GM12878 (cell line): ENCODE results near the gene ABCC9. TPM values are rescaled to one million over a fixed set of nuclear protein-coding genes. Genes with fewer than 3 reads are reported as not detected.

Experiments used
- ATAC-seq: fragments of 200-7000 bp; cut with Tn5 transposase; 3 replicates; pipeline ENCODE4 v1.9.1; 2020; ENCODE audit warnings: mild to moderate bottlenecking, moderate library complexity
- BruUV-seq: library from RNA; stranded (reverse); fragments of 400-500 nt; replicated peaks from 2 replicates; lab custom pipeline; 2021; lab: Mats Ljungman, UMichigan
- CTCF ChIA-PET: fragments of 300-600 bp; sonication (Branson Sonifier 250); formaldehyde crosslinking; extraction: SDS; loops from one replicate; lab custom pipeline; 2021; ENCODE audit warnings: inconsistent platforms; lab: Yijun Ruan, JAX
- POLR2A ChIA-PET: fragments of 350-600 bp; formaldehyde crosslinking; extraction: SDS; loops from one replicate; lab custom pipeline; 2021; ENCODE audit warnings: inconsistent platforms; lab: Charles Lee
- RAD21 ChIA-PET: fragments of 300-600 bp; sonication (Branson Sonifier 250); formaldehyde crosslinking; loops from one replicate; lab custom pipeline; 2023; ENCODE audit warnings: antibody characterized with exemption; ENCODE audit not compliant: unreplicated experiment; lab: Charles Lee
- SMC1A ChIA-PET: fragments of 300-600 bp; sonication (Branson Sonifier 250); formaldehyde crosslinking; loops from one replicate; lab custom pipeline; 2023; ENCODE audit not compliant: unreplicated experiment, uncharacterized antibody; lab: Charles Lee
- DNase-seq: peaks from one replicate; pipeline ENCODE4 v3.0.0-alpha.2; 2011; ENCODE audit warnings: low read depth, low spot score
- FAIRE-seq: peaks from 3 replicates; lab custom pipeline; 2011; peaks lifted over from hg19 to GRCh38; lab: Jason Lieb, UNC
- H2AFZ ChIP-seq: 2 replicates; pipeline ENCODE4 v1.6.0; 2011; ENCODE audit warnings: low read depth, low read length, control low read depth; ENCODE audit not compliant: control insufficient read depth
- H3K27ac ChIP-seq: 2 replicates; pipeline ENCODE4 v1.5.1; 2011; ENCODE audit warnings: control low read depth; ENCODE audit not compliant: control insufficient read depth, insufficient read depth
- H3K27me3 ChIP-seq, 2 experiments: replicated peaks in 1 of 2; 2 replicates each; pipeline versions ENCODE4 v1.6.0 to v1.6.1; 2011; ENCODE audit warnings: low read length in 1 of 2; ENCODE audit not compliant: control insufficient read depth in 2 of 2, insufficient read depth in 2 of 2
- H3K36me3 ChIP-seq, 2 experiments: 2 replicates each; pipeline ENCODE4 v1.5.1; 2011; ENCODE audit warnings: low read length in 1 of 2; ENCODE audit not compliant: control insufficient read depth in 2 of 2, insufficient read depth in 2 of 2
- H3K4me1 ChIP-seq: 2 replicates; pipeline ENCODE4 v1.6.1; 2011; ENCODE audit warnings: mild to moderate bottlenecking, low read length, moderate library complexity, mixed read lengths; ENCODE audit not compliant: control insufficient read depth, insufficient read depth
- H3K4me2 ChIP-seq: 2 replicates; pipeline ENCODE4 v1.6.0; 2011; ENCODE audit warnings: control low read depth; ENCODE audit not compliant: control insufficient read depth, insufficient read depth
- H3K4me3 ChIP-seq: fragments of 200-600 bp; sonication (generic); 2 replicates; pipeline ENCODE4 v1.5.1; 2016
- H3K79me2 ChIP-seq: 2 replicates; pipeline ENCODE4 v1.6.0; 2011; ENCODE audit warnings: low read length; ENCODE audit not compliant: control insufficient read depth, insufficient read depth
- H3K9ac ChIP-seq: 2 replicates; pipeline ENCODE4 v1.8.0; 2011; ENCODE audit warnings: low read length, control low read depth, mixed read lengths; ENCODE audit not compliant: control insufficient read depth, insufficient read depth
- H3K9me3 ChIP-seq: replicated peaks from 3 replicates; pipeline ENCODE4 v1.5.1; 2011; ENCODE audit warnings: mild to moderate bottlenecking, low read length; ENCODE audit not compliant: control insufficient read depth, insufficient read depth
- H4K20me1 ChIP-seq: 2 replicates; pipeline ENCODE4 v1.6.0; 2011; ENCODE audit not compliant: control insufficient read depth, insufficient read depth
- BRCA1 ChIP-seq: IDR thresholded peaks from 2 replicates; pipeline ENCODE4 v1.6.1; 2011; ENCODE audit warnings: low read depth, low read length, improper control_type of control experiment
- CHD4 ChIP-seq: fragments of 200-600 bp; sonication (generic); IDR thresholded peaks from 2 replicates; pipeline ENCODE4 v1.6.1; 2016; ENCODE audit warnings: mild to moderate bottlenecking
- CREB1 ChIP-seq: IDR thresholded peaks from 2 replicates; pipeline ENCODE4 v1.6.1; 2012; ENCODE audit warnings: low read depth, mild to moderate bottlenecking, inconsistent platforms
- IKZF2 ChIP-seq, 2 experiments: fragments of 450-650 bp; IDR thresholded peaks; 2 replicates each; pipeline ENCODE4 v1.6.1; 2017; ENCODE audit warnings: mild to moderate bottlenecking in 2 of 2, moderate library complexity in 2 of 2
- IRF3 ChIP-seq: fragments of 450-650 bp; IDR thresholded peaks from 2 replicates; pipeline ENCODE4 v1.6.1; 2014; ENCODE audit warnings: mild to moderate bottlenecking
- MTA3 ChIP-seq: IDR thresholded peaks from 2 replicates; pipeline ENCODE4 v1.6.1; 2012; ENCODE audit warnings: low read length, inconsistent platforms, borderline replicate concordance
- NFIC ChIP-seq: IDR thresholded peaks from 2 replicates; pipeline ENCODE4 v1.6.1; 2012; ENCODE audit warnings: low read depth, mild to moderate bottlenecking, inconsistent platforms, low read length, moderate library complexity
- PRDM15 ChIP-seq: fragments of 450-650 bp; formaldehyde crosslinking; IDR thresholded peaks from 2 replicates; pipeline ENCODE4 v1.4.0; 2020; ENCODE audit warnings: mild to moderate bottlenecking, moderate library complexity
- YY1 ChIP-seq: IDR thresholded peaks from 2 replicates; pipeline ENCODE4 v1.6.1; 2011; ENCODE audit warnings: low read depth, mild to moderate bottlenecking, low read length
- in situ Hi-C: fragments of 300-500 bp; cut with MboI; formaldehyde crosslinking; loops from 9 replicates; pipeline ENCODE4 v1.14.3; 2018; ENCODE audit warnings: mixed read lengths
- intact Hi-C: fragments of 100-400 bp; cut with micrococcal nuclease; formaldehyde crosslinking; loops from one replicate; pipeline ENCODE4 v1.14.2; 2022; ENCODE audit not compliant: unreplicated experiment
- polyA plus RNA-seq, 11 experiments: library from polyadenylated mRNA; depleted of rRNA in 4 of 11; unstranded in 6 of 11; stranded (reverse) in 5 of 11; fragments of >200 nt; fragmentation: Nextera tagmentation in 4 of 11; fragmentation: Illumina TruSeq in 1 of 11; extraction: Ambion mirVana in 4 of 11; extraction: Trizol in 1 of 11; gene quantifications; 1 replicate in 1 of 11; 2 replicates in 10 of 11; pipeline versions ENCODE4 v1.2.1 to v1.2.3, GENCODE V29; 2011 to 2016; ENCODE audit warnings: inconsistent platforms in 2 of 11, missing spikeins in 2 of 11, low read depth in 1 of 11
- total RNA-seq, 4 experiments: library from RNA; depleted of rRNA in 3 of 4; stranded (reverse); fragments of >200 nt in 3 of 4; fragmentation: Illumina TruSeq in 1 of 4; extraction: Trizol in 1 of 4; gene quantifications; 2 replicates each; pipeline versions ENCODE4 v1.2.1 to v1.2.3, GENCODE V29; 2013 to 2021
- TF ChIP-seq, protein P1 (sequence below): fragments of 450-650 bp; IDR thresholded peaks from 2 replicates; pipeline ENCODE4 v1.6.1; 2018; ENCODE audit warnings: mild to moderate bottlenecking, low read depth, moderate library complexity; ENCODE audit not compliant: partially characterized antibody

The ABCC9 gene
- total and polyA plus RNA-seq, 10 of the 15 experiments (the other 5 are each of a cell fraction or from before 2014, with no cell fraction given): under 0.01 to 0.10 (median 0.04) TPM; not detected in 2

GRCh38 chr12:21809100-21809499 is 132.1 kb downstream of the ABCC9 start:
- RAD21 ChIA-PET: no interaction called here
- no peak for FAIRE-seq

More at GRCh38 chr12:21809100-21809499, 132.1 kb downstream of the ABCC9 start:
- no TSS peak for BruUV-seq
- intact Hi-C loops (no loop called here), in situ Hi-C loops (no loop called here)
- H3K27me3 ChIP-seq: no peaks in the 10 kb centered on the region
- POLR2A ChIA-PET: no interaction called here
- CTCF ChIA-PET: no interaction called here
- no peaks in the 10 kb centered on the region for H3K4me1 ChIP-seq
- no peak for TF ChIP-seq IKZF2 (IDR thresholded peaks at IDR 0.05)
- no peak for TF ChIP-seq YY1
- TF ChIP-seq PRDM15 (CRISPR knock-in tag): no peak
- TF ChIP-seq CREB1: no peak
- TF ChIP-seq NFIC: no peak
- no peak for TF ChIP-seq IRF3
- TF ChIP-seq, protein P1, sequence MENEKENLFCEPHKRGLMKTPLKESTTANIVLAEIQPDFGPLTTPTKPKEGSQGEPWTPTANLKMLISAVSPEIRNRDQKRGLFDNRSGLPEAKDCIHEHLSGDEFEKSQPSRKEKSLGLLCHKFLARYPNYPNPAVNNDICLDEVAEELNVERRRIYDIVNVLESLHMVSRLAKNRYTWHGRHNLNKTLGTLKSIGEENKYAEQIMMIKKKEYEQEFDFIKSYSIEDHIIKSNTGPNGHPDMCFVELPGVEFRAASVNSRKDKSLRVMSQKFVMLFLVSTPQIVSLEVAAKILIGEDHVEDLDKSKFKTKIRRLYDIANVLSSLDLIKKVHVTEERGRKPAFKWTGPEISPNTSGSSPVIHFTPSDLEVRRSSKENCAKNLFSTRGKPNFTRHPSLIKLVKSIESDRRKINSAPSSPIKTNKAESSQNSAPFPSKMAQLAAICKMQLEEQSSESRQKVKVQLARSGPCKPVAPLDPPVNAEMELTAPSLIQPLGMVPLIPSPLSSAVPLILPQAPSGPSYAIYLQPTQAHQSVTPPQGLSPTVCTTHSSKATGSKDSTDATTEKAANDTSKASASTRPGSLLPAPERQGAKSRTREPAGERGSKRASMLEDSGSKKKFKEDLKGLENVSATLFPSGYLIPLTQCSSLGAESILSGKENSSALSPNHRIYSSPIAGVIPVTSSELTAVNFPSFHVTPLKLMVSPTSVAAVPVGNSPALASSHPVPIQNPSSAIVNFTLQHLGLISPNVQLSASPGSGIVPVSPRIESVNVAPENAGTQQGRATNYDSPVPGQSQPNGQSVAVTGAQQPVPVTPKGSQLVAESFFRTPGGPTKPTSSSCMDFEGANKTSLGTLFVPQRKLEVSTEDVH: no peak
- TF ChIP-seq CHD4: no peak
- no peak for TF ChIP-seq MTA3
- TF ChIP-seq BRCA1: no peak
- H3K27ac ChIP-seq: no peak overlapping the region
- no peaks in the 10 kb centered on the region for H3K9me3 ChIP-seq
- no peaks in the 10 kb centered on the region for H3K79me2 ChIP-seq
- no peak overlapping the region for H2AFZ ChIP-seq
- no peak overlapping the region for H3K4me2 ChIP-seq
- DNase-seq: no peak
- no peak overlapping the region for H3K9ac ChIP-seq
- SMC1A ChIA-PET: no interaction called here
- H3K4me3 ChIP-seq: no peak overlapping the region
- H4K20me1 ChIP-seq: no peaks in the 10 kb centered on the region
- ATAC-seq: no peak
- no peaks in the 10 kb centered on the region for H3K36me3 ChIP-seq
